ENCODE measurements around the gene DPY19L3.

DPY19L3 gene

DNA sequence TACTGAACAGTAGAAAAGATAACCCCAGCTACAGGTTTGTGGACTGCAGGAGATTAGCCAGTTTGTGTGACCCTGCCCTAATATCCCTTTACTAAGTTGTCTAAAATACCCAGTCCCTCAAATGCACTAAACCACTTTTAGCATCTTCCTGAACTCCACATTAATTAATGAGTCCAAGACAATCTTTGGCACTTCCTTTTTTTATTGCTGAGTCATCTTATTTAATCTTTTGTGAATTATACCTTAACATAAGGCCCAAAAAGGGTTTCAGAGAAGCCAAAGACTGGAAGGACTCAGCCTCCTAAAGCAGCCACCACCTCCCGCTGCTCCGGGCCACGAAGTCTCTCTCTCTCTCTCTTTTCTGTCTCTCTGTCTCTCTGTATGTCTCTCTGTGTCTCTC is 126.7 kb downstream of the DPY19L3 start:
- DNase-seq = no peak

Data from COR-L47 (cell line).